Right renal pelvis (tissue), 4 donors: ENCODE data around the gene VPS35L. TPM values are rescaled to one million over a fixed set of nuclear protein-coding genes. Genes with fewer than 3 reads are reported as not detected.

Experiments used
- DNase-seq, 4 donors: peaks; one replicate each; pipeline ENCODE4 v3.0.0-alpha.2; 2013; ENCODE audit warnings: low read depth in 4 of 4, low spot score in 3 of 4, missing footprints in 1 of 4
- polyA plus RNA-seq, 4 donors: library from polyadenylated mRNA; unstranded; fragments of 120-200 nt; gene quantifications; one replicate each; pipeline ENCODE4 v1.2.1, GENCODE V29; 2013; ENCODE audit not compliant: insufficient read length in 4 of 4

The VPS35L gene
- polyA plus RNA-seq, 4 donors = 60.7 to 69.3 (median 65.1) TPM

DNA sequence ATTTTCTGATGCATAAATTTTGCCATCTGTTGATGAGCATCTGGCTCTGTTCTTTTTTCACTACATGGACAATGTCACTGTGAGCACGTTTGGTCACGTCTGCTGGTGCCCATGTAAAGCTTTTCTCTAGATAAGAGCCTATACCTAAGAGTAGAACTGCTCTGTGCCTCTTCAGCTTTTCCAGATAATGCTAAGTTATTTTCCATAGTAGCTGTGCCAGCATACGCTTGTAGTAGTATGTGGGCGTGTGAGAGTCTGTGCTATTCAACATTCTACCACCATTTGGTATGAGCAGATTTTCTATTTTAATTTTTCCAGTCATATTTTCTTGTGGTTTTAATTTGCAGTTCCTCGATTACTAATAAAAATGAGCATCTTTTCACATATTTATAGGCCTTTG lies 33.2 kb downstream of the VPS35L start:
- no peak for DNase-seq

DNA sequence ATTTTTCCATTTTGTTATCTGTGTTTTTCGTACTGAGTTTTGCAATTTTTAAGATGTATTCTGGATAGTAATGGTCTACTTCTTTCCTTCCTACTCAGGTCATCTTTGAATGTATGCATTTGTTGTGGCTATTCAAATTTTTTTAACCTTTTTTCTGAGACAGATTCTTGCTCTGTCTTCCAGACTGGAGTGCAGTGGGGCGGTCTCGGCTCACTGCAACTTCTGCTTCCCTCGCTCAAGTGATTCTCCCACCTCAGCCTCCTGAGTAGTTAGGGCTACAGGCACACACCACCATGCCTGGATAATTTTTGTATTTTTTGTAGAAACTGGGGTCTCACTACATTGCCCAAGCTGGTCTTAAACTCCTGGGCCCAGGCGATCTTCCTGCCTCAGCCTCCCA lies 33.6 kb downstream of the VPS35L start:
- no peak for DNase-seq

- peak in 3 of 4 donors; percentile 2 to 16 (median 12) for DNase-seq
These were observed 34.3 kb downstream of the VPS35L start for GRCh38 chr16:19589771-19590302.

GRCh38 chr16:19595043-19595767 lies 39.7 kb downstream of the VPS35L start:
- no peak for DNase-seq

DNA sequence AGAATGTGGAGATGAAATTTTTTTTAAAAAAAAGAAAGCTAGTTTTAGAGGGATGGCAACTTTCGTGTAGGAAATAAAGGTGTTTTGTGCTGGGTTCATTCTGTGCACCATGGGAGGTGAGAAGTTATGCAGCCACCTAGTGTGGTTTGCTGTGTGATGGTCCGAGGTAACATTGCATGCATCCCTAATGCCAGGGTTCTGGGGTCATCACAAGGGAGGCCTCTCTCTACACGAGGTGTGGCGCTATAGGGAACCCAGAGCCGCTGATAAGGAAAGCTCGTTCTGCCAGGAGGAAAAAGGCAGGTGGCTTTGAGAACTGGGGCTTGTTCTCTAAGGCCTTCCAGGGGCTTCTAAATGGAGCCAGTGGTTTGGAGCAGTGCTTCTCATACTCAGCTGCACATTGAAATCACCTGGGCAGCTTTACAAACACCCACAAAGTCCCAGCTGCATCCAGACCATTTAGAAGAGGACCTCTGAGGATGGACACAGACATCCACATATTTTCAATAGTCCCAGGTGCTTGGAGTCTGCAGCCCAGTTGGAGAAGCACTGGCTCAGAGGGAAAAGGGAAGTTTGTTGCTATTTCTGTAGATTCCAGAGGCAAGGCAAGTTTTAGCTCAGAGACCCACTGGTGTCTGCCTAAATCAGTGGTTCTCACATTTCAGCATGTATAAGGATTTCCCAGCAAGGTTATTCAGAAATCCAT lies 43.5 kb downstream of the VPS35L start:
- no peak for DNase-seq

DNA sequence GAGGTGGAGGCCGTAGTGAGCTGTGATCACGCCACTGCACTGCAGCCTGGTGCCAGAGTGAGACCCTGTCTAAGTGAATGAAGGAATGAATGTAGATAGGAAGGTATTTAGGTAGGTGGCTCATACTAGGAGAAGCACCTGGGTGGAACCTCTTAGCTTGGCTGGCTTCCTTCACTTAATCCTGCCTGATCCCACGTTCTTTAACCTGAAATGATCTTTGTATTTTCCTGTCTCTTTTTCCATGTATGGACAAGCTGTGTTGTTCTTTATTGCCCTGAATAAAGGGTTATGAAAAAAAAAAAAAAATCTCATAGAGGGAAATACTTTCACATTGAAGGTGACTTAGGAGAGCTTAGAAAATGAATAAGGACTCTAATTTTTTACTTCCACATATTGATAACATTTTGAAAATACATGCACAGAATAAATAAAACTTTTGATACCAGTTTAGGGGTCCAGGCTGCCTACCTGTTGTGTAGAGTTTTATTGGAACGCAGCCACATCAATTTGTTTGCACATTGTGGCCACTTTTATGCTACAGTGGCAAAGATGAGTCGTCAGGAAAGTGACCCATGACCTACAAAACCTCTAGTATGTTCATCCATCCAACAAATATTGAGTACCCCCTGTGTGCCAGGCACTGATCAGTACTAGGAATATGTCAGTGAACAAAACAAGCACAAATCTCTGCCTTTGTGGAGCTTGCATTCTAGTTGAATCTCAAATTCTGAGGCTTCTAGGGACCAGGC lies 44.6 kb downstream of the VPS35L start:
- no peak for DNase-seq

DNA sequence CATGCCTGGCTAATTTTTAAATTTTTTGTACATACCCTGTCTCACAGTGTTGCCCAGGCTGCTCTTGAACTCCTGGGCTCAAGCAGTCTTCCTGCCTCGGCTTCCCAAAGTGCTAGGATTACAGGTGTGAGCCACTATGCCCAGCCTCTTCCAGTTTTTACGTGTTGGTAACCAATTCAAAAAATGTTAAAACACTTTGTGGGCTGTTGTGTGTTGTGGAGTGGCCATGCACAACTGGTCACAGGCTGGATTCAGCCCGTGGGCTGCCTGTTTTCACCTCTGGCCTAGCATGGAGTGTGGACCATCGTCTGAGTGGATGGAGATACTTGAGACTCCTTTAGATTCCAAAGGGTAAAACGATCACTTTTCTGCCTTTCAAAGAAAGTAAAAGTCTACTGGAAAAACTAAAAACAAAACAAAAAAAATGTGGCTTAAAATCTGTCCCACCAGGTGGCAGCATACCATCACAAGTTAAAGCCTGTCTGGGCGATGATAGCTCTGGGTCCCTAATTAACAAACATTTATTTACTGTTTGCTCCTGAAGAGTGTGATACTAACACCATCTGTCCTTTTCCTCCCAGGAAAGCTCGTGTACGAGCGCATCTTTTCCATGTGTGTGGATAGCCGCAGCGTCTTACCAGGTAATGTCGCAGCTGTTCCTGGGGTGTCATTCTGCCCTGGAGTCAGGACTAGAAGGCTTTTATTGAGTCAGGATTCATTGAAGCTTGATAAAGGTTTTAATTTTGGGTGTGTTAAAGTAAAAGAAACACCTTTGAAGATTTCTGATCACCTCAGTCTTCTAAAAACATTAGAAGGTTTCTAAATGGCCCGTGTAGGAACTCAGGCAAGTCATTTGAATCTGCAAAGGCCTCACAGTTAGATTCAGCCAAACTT lies 45.8 kb downstream of the VPS35L start:
- peak; percentile 15 to 45 (median 22) for DNase-seq

DNA sequence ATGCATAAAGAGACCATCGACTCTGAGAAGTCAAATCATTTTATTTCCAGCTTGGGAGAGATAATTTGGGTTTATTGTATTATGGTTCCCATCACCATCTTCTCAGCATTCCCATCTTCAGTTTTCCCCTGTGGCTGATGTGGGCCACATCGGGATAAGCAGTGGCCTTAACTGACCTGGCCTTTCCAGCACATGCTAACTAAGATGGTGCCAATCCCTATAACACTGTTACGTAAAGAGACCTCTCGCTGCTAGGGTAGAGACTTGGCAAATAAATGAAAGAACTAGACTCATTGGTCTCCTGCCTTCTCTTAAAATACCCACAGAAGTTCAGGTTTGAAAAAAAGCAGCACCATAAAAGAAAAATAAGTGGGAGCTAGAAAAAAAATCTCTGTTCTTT lies 49.4 kb downstream of the VPS35L start:
- DNase-seq = no peak

GRCh38 chr16:19605701-19606100 lies 50.2 kb downstream of the VPS35L start:
- DNase-seq = no peak

DNA sequence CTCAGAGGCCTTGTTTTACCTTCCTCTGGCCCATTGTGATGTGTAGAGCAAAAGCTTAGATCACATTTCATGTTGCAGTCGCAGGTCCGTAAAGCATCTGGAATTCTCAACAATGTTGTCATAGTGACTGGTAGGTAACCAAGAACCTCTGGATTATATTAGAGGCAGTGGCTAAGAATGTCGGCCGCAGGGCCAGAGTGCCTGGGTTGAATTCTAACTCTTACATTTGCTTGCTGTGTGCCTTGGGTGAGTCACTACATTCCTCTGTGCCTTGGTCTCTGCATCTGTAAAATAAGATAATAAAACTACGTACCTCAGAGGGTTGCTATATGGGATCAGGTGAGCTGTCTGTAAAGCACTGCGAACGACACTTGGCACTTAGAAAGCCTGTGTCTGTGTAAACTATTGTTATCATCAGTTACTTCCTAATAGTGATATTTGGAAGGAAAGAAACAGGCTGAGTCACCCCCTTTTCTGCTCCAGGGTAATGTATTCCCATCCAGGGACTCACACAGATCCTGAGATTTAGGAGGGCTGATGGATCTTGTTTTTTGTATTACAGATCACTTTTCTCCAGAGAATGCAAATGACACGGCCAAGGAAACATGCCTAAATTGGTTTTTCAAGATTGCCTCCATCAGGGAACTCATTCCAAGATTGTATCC lies 52.2 kb downstream of the VPS35L start:
- no peak for DNase-seq

DNA sequence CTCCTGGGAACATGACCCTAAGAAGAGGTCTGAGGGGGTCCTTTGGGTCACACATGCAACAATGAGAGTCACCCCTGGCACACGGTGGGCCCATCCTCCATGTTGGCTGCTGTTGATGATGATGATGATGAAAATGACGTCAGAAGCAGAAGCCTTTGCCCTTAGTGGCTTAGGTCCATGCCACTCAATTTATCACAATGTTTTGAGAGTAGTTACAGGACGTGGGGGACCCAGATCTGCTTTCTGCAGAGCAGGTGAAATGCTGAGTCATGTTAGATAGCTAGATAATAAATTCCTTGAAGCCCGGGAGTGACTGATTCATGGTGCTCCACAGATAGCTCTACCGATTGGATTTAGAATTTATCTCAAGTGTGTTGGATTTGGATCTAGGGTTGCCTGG lies 53.9 kb downstream of the VPS35L start:
- no peak for DNase-seq

- no peak for DNase-seq
These were observed 54.7 kb downstream of the VPS35L start for GRCh38 chr16:19610200-19610599.

- DNase-seq = no peak
These were observed 58.3 kb downstream of the VPS35L start for GRCh38 chr16:19613834-19614233.

GRCh38 chr16:19616241-19616640 lies 60.7 kb downstream of the VPS35L start:
- no peak for DNase-seq

DNA sequence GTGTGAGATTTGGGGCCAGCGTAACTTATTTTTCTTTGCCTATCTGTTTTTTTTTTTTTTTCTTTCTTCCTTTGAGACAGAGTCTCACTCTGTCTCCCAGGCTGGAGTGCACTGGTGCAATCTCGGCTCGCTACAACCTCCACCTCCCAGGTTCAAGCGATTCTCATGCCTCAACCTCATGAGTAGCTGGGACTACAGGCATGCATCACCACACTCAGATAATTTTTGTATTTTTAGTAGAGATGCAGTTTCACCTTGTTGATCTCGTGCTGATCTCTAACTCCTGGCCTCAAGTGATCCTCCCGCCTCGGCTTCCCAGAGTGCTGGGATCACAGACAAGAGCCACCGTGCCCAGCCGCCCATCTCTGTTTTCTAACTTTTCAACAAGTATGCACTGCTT lies 63.4 kb downstream of the VPS35L start:
- DNase-seq = no peak

DNA sequence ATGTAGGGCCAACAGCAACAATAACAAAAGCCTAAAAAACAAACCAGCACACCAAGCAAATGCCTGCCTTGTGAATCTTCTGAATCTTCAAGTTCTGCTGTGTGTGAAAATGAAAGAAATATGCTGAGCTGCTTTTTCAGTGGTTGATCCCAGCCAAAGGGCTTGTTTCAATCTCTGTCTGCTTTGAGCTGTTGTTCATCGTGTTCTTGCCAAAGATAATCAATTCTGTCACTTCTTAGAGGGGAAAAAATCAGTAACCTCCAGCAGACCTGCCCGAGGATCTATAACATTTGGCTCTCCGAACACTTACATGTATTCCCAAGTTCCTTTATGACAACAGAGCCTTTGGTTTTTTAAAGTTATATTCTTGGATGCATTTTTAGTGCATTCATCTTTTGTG lies 65.9 kb downstream of the VPS35L start:
- DNase-seq = no peak

GRCh38 chr16:19625039-19625438 lies 69.5 kb downstream of the VPS35L start:
- DNase-seq = no peak

DNA sequence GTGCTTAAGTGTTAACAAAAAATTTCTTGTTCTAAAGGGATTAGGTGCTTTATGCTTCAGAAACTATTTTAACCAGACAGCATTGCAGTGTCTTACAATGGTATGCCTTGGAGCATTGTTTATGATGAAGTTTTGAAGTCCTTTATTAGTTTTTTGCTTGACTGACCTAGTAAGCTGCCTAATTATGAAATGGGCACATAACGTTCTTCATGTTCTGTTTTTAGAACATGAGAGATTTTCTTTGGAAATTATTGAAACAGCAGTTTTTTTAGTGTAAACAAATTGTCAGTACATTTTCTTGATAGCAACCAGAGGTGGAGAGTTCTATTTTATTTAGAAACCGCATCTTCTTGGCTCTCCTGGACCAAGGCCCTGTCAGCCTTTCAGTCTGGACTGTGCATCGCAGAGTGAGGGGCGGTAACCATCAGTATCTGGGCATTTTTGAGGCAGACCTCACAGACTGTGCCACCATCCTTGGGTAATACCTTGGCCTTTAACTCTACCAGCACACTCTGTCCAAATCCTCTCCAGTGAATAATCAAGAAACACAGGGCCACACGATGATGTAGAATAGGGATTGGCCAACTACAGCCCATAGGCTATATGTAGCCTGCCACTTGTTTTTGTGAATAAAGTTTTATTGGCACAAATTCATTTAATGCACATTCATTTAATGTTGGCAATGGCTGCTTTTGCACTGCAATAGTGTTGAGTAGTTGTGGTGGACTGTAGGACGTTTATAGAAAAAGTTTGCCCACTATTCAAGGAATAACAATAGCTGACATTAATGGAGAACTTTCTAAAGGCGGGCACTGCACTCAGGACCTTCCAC lies 81.1 kb downstream of the VPS35L start:
- DNase-seq = no peak

GRCh38 chr16:19639986-19640421 lies 84.5 kb downstream of the VPS35L start:
- DNase-seq = no peak
